ENCODE measurements around the gene TLR9. TPM values are rescaled to one million over a fixed set of nuclear protein-coding genes. Genes with fewer than 3 reads are reported as not detected.

The TLR9 gene
- total RNA-seq, result under 0.01 TPM in 1 of 2 replicates, not detected in the other

GRCh38 chr3:52225452-52226228 is at the start of gene TLR9:
Gene TLR9 (minus strand): TSS chr3:52225645. CDS start chr3:52225529, 116 bp downstream.

GRCh38 chr3:52245322-52246263 is 20.1 kb upstream of the TLR9 start, which contains the start of gene PPM1M:
Gene PPM1M (plus strand): TSS chr3:52245759. CDS start chr3:52245825, 66 bp downstream.

GRCh38 chr3:52238761-52239701 is 13.6 kb upstream of the TLR9 start, which contains the start of gene TWF2:
Gene TWF2 (minus strand): TSS chr3:52239158. CDS start chr3:52239016, 142 bp downstream.

GRCh38 chr3:52197842-52198625 is 27.4 kb downstream of the TLR9 start, which contains the start of gene ALAS1:
Gene ALAS1 (plus strand): TSS chr3:52198160. CDS start chr3:52199242, 1,082 bp downstream.

Other genes starting within 250 kb of the TLR9 start
- gene ACY1, start 242.1 kb downstream of the TLR9 start, total RNA-seq, result 52.2 and 61.7 TPM in 2 replicates
- gene RPL29, start 229.8 kb downstream of the TLR9 start, total RNA-seq, result 2,426 and 2,542 TPM in 2 replicates
- 15.5 and 16.5 TPM in 2 replicates for gene DUSP7, start 169.1 kb downstream of the TLR9 start, total RNA-seq
- gene POC1A, start 71.2 kb downstream of the TLR9 start, total RNA-seq, result 29.1 and 31.1 TPM in 2 replicates
- 44.6 and 44.7 TPM in 2 replicates for gene ALAS1, start 27.5 kb downstream of the TLR9 start, total RNA-seq
- 195 TPM in 2 replicates for gene TWF2, start 13.5 kb upstream of the TLR9 start, total RNA-seq
- 14.5 and 15.6 TPM in 2 replicates for gene PPM1M, start 20.1 kb upstream of the TLR9 start, total RNA-seq
- gene WDR82, start 53.0 kb upstream of the TLR9 start, total RNA-seq, result 40.9 and 44.9 TPM in 2 replicates
- gene GLYCTK, start 62.2 kb upstream of the TLR9 start, total RNA-seq, result 13.4 and 15.5 TPM in 2 replicates
- gene DNAH1, start 90.7 kb upstream of the TLR9 start, total RNA-seq, result 0.50 and 0.74 TPM in 2 replicates
- 75.0 and 75.8 TPM in 2 replicates for gene BAP1, start 184.4 kb upstream of the TLR9 start, total RNA-seq
- gene PHF7, start 185.0 kb upstream of the TLR9 start, total RNA-seq, result 3.9 and 7.6 TPM in 2 replicates
- not detected in 2 replicates for gene SEMA3G, start 219.5 kb upstream of the TLR9 start, total RNA-seq
- 0.74 TPM in 1 of 2 replicates, not detected in the other for gene TNNC1, start 228.4 kb upstream of the TLR9 start, total RNA-seq
- 31.4 and 31.5 TPM in 2 replicates for gene NISCH, start 230.0 kb upstream of the TLR9 start, total RNA-seq